RPMI8226 (cell line): ENCODE results near the gene KIAA1755.

Experiments
- DNase-seq: peaks from one replicate; pipeline ENCODE4 v3.0.0-alpha.2; 2015

The KIAA1755 gene

GRCh38 chr20:38177201-38177600, 83.3 kb downstream of the KIAA1755 start:
- DNase-seq = no peak

- DNase-seq = no peak
These were observed 85.0 kb downstream of the KIAA1755 start for GRCh38 chr20:38175304-38176180.

- DNase-seq = no peak
These were observed 87.0 kb downstream of the KIAA1755 start for GRCh38 chr20:38173237-38174156.

GRCh38 chr20:38172408-38172807, 88.1 kb downstream of the KIAA1755 start:
- DNase-seq = no peak

GRCh38 chr20:38171675-38172043, 88.9 kb downstream of the KIAA1755 start:
- DNase-seq = no peak

- no peak for DNase-seq
These were observed 89.5 kb downstream of the KIAA1755 start for GRCh38 chr20:38170826-38171674.

GRCh38 chr20:38170219-38170825, 90.2 kb downstream of the KIAA1755 start:
- no peak for DNase-seq

- DNase-seq = no peak
These were observed 90.8 kb downstream of the KIAA1755 start for GRCh38 chr20:38169636-38170193.

GRCh38 chr20:38168791-38169589, 91.5 kb downstream of the KIAA1755 start:
- no peak for DNase-seq

GRCh38 chr20:38167851-38168760, 92.4 kb downstream of the KIAA1755 start:
- no peak for DNase-seq

GRCh38 chr20:38167328-38167850, 93.1 kb downstream of the KIAA1755 start:
- DNase-seq = no peak

- DNase-seq = no peak
These were observed 93.8 kb downstream of the KIAA1755 start for GRCh38 chr20:38166703-38167233.

GRCh38 chr20:38165966-38166702, 94.4 kb downstream of the KIAA1755 start:
- DNase-seq = no peak

- peak; percentile 82 for DNase-seq
These were observed 95.2 kb downstream of the KIAA1755 start, which contains the start of gene TGM2 for GRCh38 chr20:38165089-38165965. TSS of gene TGM2 (minus strand) at chr20:38165270. CDS start at chr20:38165198, 72 bp downstream.

GRCh38 chr20:38164624-38165088, 95.9 kb downstream of the KIAA1755 start:
- DNase-seq = no peak

GRCh38 chr20:38164069-38164468, 96.5 kb downstream of the KIAA1755 start:
- DNase-seq = no peak
